ENCODE results near the gene NCAN. TPM values are rescaled to one million over a fixed set of nuclear protein-coding genes. Genes with fewer than 3 reads are reported as not detected.

Gene NCAN
- total RNA-seq, 1 donor from 2014 or later: not detected

- TF ChIP-seq CTCF (IDR thresholded peaks at IDR 0.05): no peak
- Mint-ChIP-seq H3K27me3 (ENCODE audit: low read depth) (peaks cover 35% of the 10 kb centered on the region), H3K4me1 (ENCODE audit: low read depth) (peaks cover 2% of the 10 kb centered on the region), H3K36me3 (ENCODE audit: low read depth) (no peaks in the 10 kb centered on the region), H3K4me3 (ENCODE audit: unreplicated experiment) (no peak overlapping the region), H3K27ac (ENCODE audit: unreplicated experiment) (no peak overlapping the region), H3K9me3 (ENCODE audit: low read depth) (no peaks in the 10 kb centered on the region)
- no peak for DNase-seq (ENCODE audit: low spot score)
These were observed 15.5 kb downstream of the NCAN start for GRCh38 chr19:19227217-19227616.

- H3K9me3 Mint-ChIP-seq (ENCODE audit: low read depth): peaks cover 6% of the 10 kb centered on the region
- H3K27ac Mint-ChIP-seq (ENCODE audit: unreplicated experiment): no peak overlapping the region
- peaks cover 3% of the 10 kb centered on the region for H3K36me3 Mint-ChIP-seq (ENCODE audit: low read depth)
These were observed 17.9 kb downstream of the NCAN start for GRCh38 chr19:19229701-19230100.

GRCh38 chr19:19230999-19231398 lies 19.2 kb downstream of the NCAN start:
- Mint-ChIP-seq H3K4me1 (ENCODE audit: low read depth) (no peaks in the 10 kb centered on the region), H3K9me3 (ENCODE audit: low read depth) (peaks cover 8% of the 10 kb centered on the region), H3K27ac (ENCODE audit: unreplicated experiment) (no peak overlapping the region), H3K36me3 (ENCODE audit: low read depth) (peaks cover 3% of the 10 kb centered on the region), H3K4me3 (ENCODE audit: unreplicated experiment) (no peak overlapping the region), H3K27me3 (ENCODE audit: low read depth) (peaks cover 21% of the 10 kb centered on the region)
- DNase-seq (ENCODE audit: low spot score): no peak
- TF ChIP-seq CTCF (IDR thresholded peaks at IDR 0.05): no peak

More at GRCh38 chr19:19229701-19230100, 17.9 kb downstream of the NCAN start:
- no peak for TF ChIP-seq CTCF (IDR thresholded peaks at IDR 0.05)
- H3K4me1 Mint-ChIP-seq (ENCODE audit: low read depth): peaks cover 2% of the 10 kb centered on the region
- no peak overlapping the region for H3K4me3 Mint-ChIP-seq (ENCODE audit: unreplicated experiment)
- H3K27me3 Mint-ChIP-seq (ENCODE audit: low read depth): peaks cover 25% of the 10 kb centered on the region
- DNase-seq (ENCODE audit: low spot score): no peak

GRCh38 chr19:19232261-19232721 lies 20.5 kb downstream of the NCAN start:
- H3K4me3 Mint-ChIP-seq (ENCODE audit: unreplicated experiment): no peak overlapping the region
- no peak overlapping the region for H3K27ac Mint-ChIP-seq (ENCODE audit: unreplicated experiment)
- H3K4me1 Mint-ChIP-seq (ENCODE audit: low read depth): no peaks in the 10 kb centered on the region
- H3K27me3 Mint-ChIP-seq (ENCODE audit: low read depth): peaks cover 18% of the 10 kb centered on the region
- DNase-seq (ENCODE audit: low spot score): no peak
- H3K36me3 Mint-ChIP-seq (ENCODE audit: low read depth): peaks cover 3% of the 10 kb centered on the region
- no peak for TF ChIP-seq CTCF (IDR thresholded peaks at IDR 0.05)
- H3K9me3 Mint-ChIP-seq (ENCODE audit: low read depth): peaks cover 12% of the 10 kb centered on the region

- no peak overlapping the region for H3K27ac Mint-ChIP-seq (ENCODE audit: unreplicated experiment)
- no peaks in the 10 kb centered on the region for H3K4me1 Mint-ChIP-seq (ENCODE audit: low read depth)
- H3K27me3 Mint-ChIP-seq (ENCODE audit: low read depth): peaks cover 11% of the 10 kb centered on the region
- TF ChIP-seq CTCF (IDR thresholded peaks at IDR 0.05): no peak
- peaks cover 12% of the 10 kb centered on the region for H3K9me3 Mint-ChIP-seq (ENCODE audit: low read depth)
- H3K36me3 Mint-ChIP-seq (ENCODE audit: low read depth): peaks cover 3% of the 10 kb centered on the region
- no peak overlapping the region for H3K4me3 Mint-ChIP-seq (ENCODE audit: unreplicated experiment)
- DNase-seq (ENCODE audit: low spot score): no peak
These were observed 22.6 kb downstream of the NCAN start for GRCh38 chr19:19234220-19234816.

Measured in chondrocyte (in vitro differentiated cells).